LNCAP (cell line): Measurements from ENCODE around the gene BRINP2.

Source experiments
- CTCF ChIP-seq: fragments of 450-650 bp; IDR thresholded peaks from 2 replicates; pipeline ENCODE4 v1.5.1; 2017; ENCODE audit warnings: mild to moderate bottlenecking

The BRINP2 gene

DNA sequence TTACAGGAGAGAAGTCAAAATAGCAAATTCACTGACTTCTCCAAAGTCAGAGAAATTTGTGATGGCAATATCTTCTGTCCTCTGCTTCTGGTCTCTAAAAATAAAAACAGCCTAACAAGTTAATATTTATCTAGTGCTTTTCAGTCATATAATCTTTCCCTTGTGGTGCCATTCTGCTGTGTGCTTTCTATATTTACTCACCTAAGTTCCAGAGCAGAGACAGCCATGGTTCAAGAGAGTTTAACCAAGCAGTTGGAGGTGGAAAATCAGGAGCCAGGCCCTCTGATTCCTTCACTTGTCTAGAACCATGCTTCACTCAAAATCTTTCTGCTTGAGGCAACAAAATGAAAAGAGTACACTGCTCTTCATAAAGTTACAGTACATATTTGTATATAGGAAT lies 39.3 kb downstream of the BRINP2 start:
- TF ChIP-seq CTCF = no peak

- TF ChIP-seq CTCF = no peak
Measured at GRCh38 chr1:177211231-177211630, 40.5 kb downstream of the BRINP2 start.

DNA sequence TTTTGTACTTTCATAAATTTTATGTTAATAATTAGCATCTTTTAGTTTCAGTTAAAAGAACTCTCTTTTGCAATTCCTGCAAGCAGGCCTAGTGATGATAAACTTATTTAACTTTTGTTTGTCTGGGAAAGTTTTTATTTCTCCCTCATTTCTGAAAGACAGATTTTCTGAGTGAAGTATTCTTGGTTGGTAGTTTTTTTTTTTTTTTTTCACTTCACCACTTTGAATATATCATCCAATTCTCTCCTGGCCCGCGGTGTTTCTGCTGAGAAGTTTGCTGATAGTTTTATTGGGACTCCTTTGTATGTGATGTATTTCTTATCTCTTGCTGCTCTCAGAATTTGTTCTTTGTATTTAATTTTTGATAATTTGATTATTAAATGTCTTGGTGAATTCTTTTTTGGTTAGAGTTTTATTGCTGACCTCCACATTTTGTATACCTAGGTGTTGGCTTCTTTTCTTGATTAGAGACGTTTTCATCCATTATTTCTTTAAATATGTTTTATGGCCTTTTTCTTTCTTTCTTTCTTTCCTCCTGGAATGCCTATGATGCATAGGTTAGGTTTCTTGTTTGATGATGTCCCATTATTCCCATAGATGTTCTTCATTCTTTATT lies 45.9 kb downstream of the BRINP2 start:
- no peak for TF ChIP-seq CTCF

- TF ChIP-seq CTCF = no peak
Measured at GRCh38 chr1:177219554-177220458, 49.0 kb downstream of the BRINP2 start.

- TF ChIP-seq CTCF = no peak
Measured at GRCh38 chr1:177223359-177223758, 52.6 kb downstream of the BRINP2 start.

- TF ChIP-seq CTCF = no peak
Measured at GRCh38 chr1:177227978-177228692, 57.4 kb downstream of the BRINP2 start.

- TF ChIP-seq CTCF = no peak
Measured at GRCh38 chr1:177228693-177229065, 57.9 kb downstream of the BRINP2 start.
